ENCODE data around the gene PPP2R2C.

PPP2R2C gene

GRCh38 chr4:6332669-6333050 is 139.8 kb downstream of the PPP2R2C start:
- no peak for DNase-seq
- Histone ChIP-seq H3K4me3 (ENCODE audit: low read depth, low read length) (no peak overlapping the region), H3K27me3 (no peaks in the 10 kb centered on the region), H3K4me1 (no peaks in the 10 kb centered on the region), H3K36me3 (no peaks in the 10 kb centered on the region), H3K9me3 (no peaks in the 10 kb centered on the region)
- TF ChIP-seq CTCF (IDR thresholded peaks at IDR 0.05; ENCODE audit: low read depth, low read length) = no peak

- DNase-seq = peak; percentile 58
- Histone ChIP-seq H3K4me1 (no peaks in the 10 kb centered on the region), H3K36me3 (no peaks in the 10 kb centered on the region), H3K9me3 (no peaks in the 10 kb centered on the region), H3K4me3 (ENCODE audit: low read depth, low read length) (no peak overlapping the region), H3K27me3 (no peaks in the 10 kb centered on the region)
- peak; percentile 90 for TF ChIP-seq CTCF (IDR thresholded peaks at IDR 0.05; ENCODE audit: low read depth, low read length)
Observed at GRCh38 chr4:6332042-6332668, 140.3 kb downstream of the PPP2R2C start.

GRCh38 chr4:6331468-6331867 is 140.9 kb downstream of the PPP2R2C start:
- TF ChIP-seq CTCF (IDR thresholded peaks at IDR 0.05; ENCODE audit: low read depth, low read length) = no peak
- Histone ChIP-seq H3K27me3 (no peaks in the 10 kb centered on the region), H3K36me3 (no peaks in the 10 kb centered on the region), H3K9me3 (no peaks in the 10 kb centered on the region), H3K4me1 (no peaks in the 10 kb centered on the region), H3K4me3 (ENCODE audit: low read depth, low read length) (no peak overlapping the region)
- no peak for DNase-seq

GRCh38 chr4:6331018-6331417 is 141.4 kb downstream of the PPP2R2C start:
- no peaks in the 10 kb centered on the region for H3K4me1 ChIP-seq
- peak; percentile 43 for DNase-seq
- no peaks in the 10 kb centered on the region for H3K36me3 ChIP-seq
- H3K4me3 ChIP-seq (ENCODE audit: low read depth, low read length) = no peak overlapping the region
- no peaks in the 10 kb centered on the region for H3K9me3 ChIP-seq
- H3K27me3 ChIP-seq = no peaks in the 10 kb centered on the region
- peak; percentile 79 for TF ChIP-seq CTCF (IDR thresholded peaks at IDR 0.05; ENCODE audit: low read depth, low read length)

GRCh38 chr4:6330384-6330767 is 142.0 kb downstream of the PPP2R2C start:
- no peak for TF ChIP-seq CTCF (IDR thresholded peaks at IDR 0.05; ENCODE audit: low read depth, low read length)
- no peaks in the 10 kb centered on the region for H3K36me3 ChIP-seq
- H3K4me3 ChIP-seq (ENCODE audit: low read depth, low read length) = no peak overlapping the region
- H3K9me3 ChIP-seq = no peaks in the 10 kb centered on the region
- no peak for DNase-seq
- H3K4me1 ChIP-seq = no peaks in the 10 kb centered on the region
- H3K27me3 ChIP-seq = no peaks in the 10 kb centered on the region

- Histone ChIP-seq H3K4me3 (ENCODE audit: low read depth, low read length) (no peak overlapping the region), H3K9me3 (no peaks in the 10 kb centered on the region), H3K4me1 (no peaks in the 10 kb centered on the region), H3K36me3 (no peaks in the 10 kb centered on the region), H3K27me3 (no peaks in the 10 kb centered on the region)
- no peak for DNase-seq
- TF ChIP-seq CTCF (IDR thresholded peaks at IDR 0.05; ENCODE audit: low read depth, low read length) = no peak
Observed at GRCh38 chr4:6329478-6330383, 142.7 kb downstream of the PPP2R2C start.
